ENCODE data around the gene HAGHL. TPM values are rescaled to one million over a fixed set of nuclear protein-coding genes. Genes with fewer than 3 reads are reported as not detected.

HAGHL gene
- total and polyA plus RNA-seq, 2 donors (not counting 3 experiments of a cell fraction or from before 2014, with no cell fraction given) = 6.3 to 6.8 TPM

- intact Hi-C loops (cut with micrococcal nuclease) = no loop called here
- no peaks in the 10 kb centered on the region for H3K4me1 ChIP-seq (ENCODE audit: control insufficient read depth, extremely low read depth, insufficient read depth, low read length)
- dilution Hi-C loops (cut with MboI; ENCODE audit: extremely low pct_ligation_motif_present, low sequenced_read_pairs) = no loop called here
- no peak for TF ChIP-seq FOS (IDR thresholded peaks at IDR 0.05; ENCODE audit: borderline replicate concordance, insufficient read depth, low read length)
- no peak for TF ChIP-seq JUN (IDR thresholded peaks at IDR 0.05; ENCODE audit: borderline replicate concordance, insufficient read depth, insufficient read length, low read depth)
- TF ChIP-seq, protein P1, sequence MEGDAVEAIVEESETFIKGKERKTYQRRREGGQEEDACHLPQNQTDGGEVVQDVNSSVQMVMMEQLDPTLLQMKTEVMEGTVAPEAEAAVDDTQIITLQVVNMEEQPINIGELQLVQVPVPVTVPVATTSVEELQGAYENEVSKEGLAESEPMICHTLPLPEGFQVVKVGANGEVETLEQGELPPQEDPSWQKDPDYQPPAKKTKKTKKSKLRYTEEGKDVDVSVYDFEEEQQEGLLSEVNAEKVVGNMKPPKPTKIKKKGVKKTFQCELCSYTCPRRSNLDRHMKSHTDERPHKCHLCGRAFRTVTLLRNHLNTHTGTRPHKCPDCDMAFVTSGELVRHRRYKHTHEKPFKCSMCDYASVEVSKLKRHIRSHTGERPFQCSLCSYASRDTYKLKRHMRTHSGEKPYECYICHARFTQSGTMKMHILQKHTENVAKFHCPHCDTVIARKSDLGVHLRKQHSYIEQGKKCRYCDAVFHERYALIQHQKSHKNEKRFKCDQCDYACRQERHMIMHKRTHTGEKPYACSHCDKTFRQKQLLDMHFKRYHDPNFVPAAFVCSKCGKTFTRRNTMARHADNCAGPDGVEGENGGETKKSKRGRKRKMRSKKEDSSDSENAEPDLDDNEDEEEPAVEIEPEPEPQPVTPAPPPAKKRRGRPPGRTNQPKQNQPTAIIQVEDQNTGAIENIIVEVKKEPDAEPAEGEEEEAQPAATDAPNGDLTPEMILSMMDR (IDR thresholded peaks at IDR 0.05; ENCODE audit: extremely low read depth in 1 of 2, insufficient read depth in 1 of 2, low read depth in 1 of 2, low read length in 2 of 2) = no peak
- POLR2A ChIA-PET = no interaction called here
- H3K9ac ChIP-seq (replicated peaks; ENCODE audit: extremely low read depth, insufficient read depth, low read length) = no peak overlapping the region
- CTCF ChIA-PET = no interaction called here
- H3K9me3 ChIP-seq (replicated peaks; ENCODE audit: control insufficient read depth, insufficient read depth, low read length) = no peaks in the 10 kb centered on the region
- DNase-seq (ENCODE audit: low read depth, low spot score) = no peak
- no peaks in the 10 kb centered on the region for H3K79me2 ChIP-seq (ENCODE audit: control insufficient read depth, insufficient read depth, low read length)
- H4K20me1 ChIP-seq (replicated peaks; ENCODE audit: control insufficient read depth, extremely low read depth, insufficient read depth, low read length) = no peaks in the 10 kb centered on the region
- H3K27me3 ChIP-seq (ENCODE audit: control insufficient read depth in 2 of 2, insufficient read depth in 2 of 2, low read length in 2 of 2) = no peaks in the 10 kb centered on the region
- BruUV-seq (replicated peaks) = no TSS peak
- H3K36me3 ChIP-seq (ENCODE audit: control insufficient read depth in 2 of 2, extremely low read depth in 1 of 2, insufficient read depth in 2 of 2, low read length in 2 of 2) = no peaks in the 10 kb centered on the region
- no peak overlapping the region for H3K27ac ChIP-seq (ENCODE audit: insufficient read depth, low read depth, low read length)
- H3K4me2 ChIP-seq (ENCODE audit: insufficient read depth, low read length) = no peak overlapping the region
- no peak overlapping the region for H3K4me3 ChIP-seq (replicated peaks in 1 of 3; ENCODE audit: insufficient read depth in 1 of 3, low read depth in 1 of 3, low read length in 3 of 3)
- no peak for FAIRE-seq
- H3K9me1 ChIP-seq (replicated peaks; ENCODE audit: control insufficient read depth, extremely low read depth, insufficient read depth, low read length) = no peaks in the 10 kb centered on the region
- no peak overlapping the region for H2AFZ ChIP-seq (ENCODE audit: low read depth, low read length)
Measured at GRCh38 chr16:774086-775001, 47.4 kb downstream of the HAGHL start.

- intact Hi-C loops (cut with micrococcal nuclease) (no loop called here), dilution Hi-C loops (cut with MboI; ENCODE audit: extremely low pct_ligation_motif_present, low sequenced_read_pairs) (no loop called here)
- ChIA-PET CTCF (no interaction called here), POLR2A (no interaction called here)
- Histone ChIP-seq H3K9me1 (replicated peaks; ENCODE audit: control insufficient read depth, extremely low read depth, insufficient read depth, low read length) (no peaks in the 10 kb centered on the region), H3K4me1 (ENCODE audit: control insufficient read depth, extremely low read depth, insufficient read depth, low read length) (no peaks in the 10 kb centered on the region), H4K20me1 (replicated peaks; ENCODE audit: control insufficient read depth, extremely low read depth, insufficient read depth, low read length) (no peaks in the 10 kb centered on the region), H2AFZ (ENCODE audit: low read depth, low read length) (no peak overlapping the region), H3K9ac (replicated peaks; ENCODE audit: extremely low read depth, insufficient read depth, low read length) (no peak overlapping the region), H3K36me3 (ENCODE audit: control insufficient read depth in 2 of 2, extremely low read depth in 1 of 2, insufficient read depth in 2 of 2, low read length in 2 of 2) (no peaks in the 10 kb centered on the region), H3K79me2 (ENCODE audit: control insufficient read depth, insufficient read depth, low read length) (no peaks in the 10 kb centered on the region), H3K27me3 (ENCODE audit: control insufficient read depth in 2 of 2, insufficient read depth in 2 of 2, low read length in 2 of 2) (no peaks in the 10 kb centered on the region), H3K4me2 (ENCODE audit: insufficient read depth, low read length) (no peak overlapping the region), H3K27ac (ENCODE audit: insufficient read depth, low read depth, low read length) (no peak overlapping the region), H3K9me3 (replicated peaks; ENCODE audit: control insufficient read depth, insufficient read depth, low read length) (no peaks in the 10 kb centered on the region), H3K4me3 (replicated peaks in 1 of 3; ENCODE audit: insufficient read depth in 1 of 3, low read depth in 1 of 3, low read length in 3 of 3) (no peak overlapping the region)
- no peak for FAIRE-seq
- no TSS peak for BruUV-seq (replicated peaks)
- no peak for DNase-seq (ENCODE audit: low read depth, low spot score)
- TF ChIP-seq POLR2AphosphoS5 (IDR thresholded peaks at IDR 0.05; ENCODE audit: insufficient read depth, low read depth, low read length) (no peak), EZH2 (IDR thresholded peaks at IDR 0.05; ENCODE audit: borderline replicate concordance, low read depth, low read length, severe bottlenecking) (no peak), GATA2 (IDR thresholded peaks at IDR 0.05; ENCODE audit: insufficient read depth, insufficient read length, low read depth, low read length) (no peak), MAX (IDR thresholded peaks at IDR 0.05; ENCODE audit: insufficient read depth, insufficient read length) (no peak), JUN (IDR thresholded peaks at IDR 0.05; ENCODE audit: borderline replicate concordance, insufficient read depth, insufficient read length, low read depth) (no peak), MYC (IDR thresholded peaks at IDR 0.05; ENCODE audit: low read depth, low read length) (no peak), POLR2A (IDR thresholded peaks at IDR 0.05; ENCODE audit: low read depth, low read length) (no peak), FOS (IDR thresholded peaks at IDR 0.05; ENCODE audit: borderline replicate concordance, insufficient read depth, low read length) (no peak)
- TF ChIP-seq, protein P1 (IDR thresholded peaks at IDR 0.05; ENCODE audit: extremely low read depth in 1 of 2, insufficient read depth in 1 of 2, low read depth in 1 of 2, low read length in 2 of 2) = no peak
Measured at GRCh38 chr16:775236-775796, 48.4 kb downstream of the HAGHL start.
